Activated naive CD8-positive, alpha-beta T cell treated with anti-CD3 and anti-CD28 coated beads for 36 hours (primary cell): Measurements from ENCODE around the gene NR4A1. TPM values are rescaled to one million over a fixed set of nuclear protein-coding genes. Genes with fewer than 3 reads are reported as not detected.

Experiments
- DNase-seq: peaks from one replicate; pipeline ENCODE4 v3.0.0; 2021
- H3K27ac Mint-ChIP-seq: one replicate; pipeline ENCODE4 v1.8.0; 2022; ENCODE audit warnings: mild to moderate bottlenecking, moderate library complexity, mixed read lengths
- H3K27me3 Mint-ChIP-seq: one replicate; pipeline ENCODE4 v1.8.0; 2022; ENCODE audit warnings: mild to moderate bottlenecking, mixed read lengths
- H3K36me3 Mint-ChIP-seq: one replicate; pipeline ENCODE4 v1.8.0; 2021; ENCODE audit warnings: mild to moderate bottlenecking, mixed read lengths
- H3K4me1 Mint-ChIP-seq: one replicate; pipeline ENCODE4 v1.8.0; 2021; ENCODE audit warnings: mixed read lengths
- H3K4me3 Mint-ChIP-seq: one replicate; pipeline ENCODE4 v1.8.0; 2022; ENCODE audit warnings: mild to moderate bottlenecking, moderate library complexity, mixed read lengths
- H3K9me3 Mint-ChIP-seq: one replicate; pipeline ENCODE4 v1.8.0; 2022; ENCODE audit warnings: mixed read lengths
- total RNA-seq, 2 experiments: library from RNA; stranded (reverse); gene quantifications; one replicate each; pipeline ENCODE4 v1.2.3, GENCODE V29; 2021

Gene NR4A1
- total RNA-seq, 2 experiments from 2014 or later: 88.0 to 92.6 TPM

DNA sequence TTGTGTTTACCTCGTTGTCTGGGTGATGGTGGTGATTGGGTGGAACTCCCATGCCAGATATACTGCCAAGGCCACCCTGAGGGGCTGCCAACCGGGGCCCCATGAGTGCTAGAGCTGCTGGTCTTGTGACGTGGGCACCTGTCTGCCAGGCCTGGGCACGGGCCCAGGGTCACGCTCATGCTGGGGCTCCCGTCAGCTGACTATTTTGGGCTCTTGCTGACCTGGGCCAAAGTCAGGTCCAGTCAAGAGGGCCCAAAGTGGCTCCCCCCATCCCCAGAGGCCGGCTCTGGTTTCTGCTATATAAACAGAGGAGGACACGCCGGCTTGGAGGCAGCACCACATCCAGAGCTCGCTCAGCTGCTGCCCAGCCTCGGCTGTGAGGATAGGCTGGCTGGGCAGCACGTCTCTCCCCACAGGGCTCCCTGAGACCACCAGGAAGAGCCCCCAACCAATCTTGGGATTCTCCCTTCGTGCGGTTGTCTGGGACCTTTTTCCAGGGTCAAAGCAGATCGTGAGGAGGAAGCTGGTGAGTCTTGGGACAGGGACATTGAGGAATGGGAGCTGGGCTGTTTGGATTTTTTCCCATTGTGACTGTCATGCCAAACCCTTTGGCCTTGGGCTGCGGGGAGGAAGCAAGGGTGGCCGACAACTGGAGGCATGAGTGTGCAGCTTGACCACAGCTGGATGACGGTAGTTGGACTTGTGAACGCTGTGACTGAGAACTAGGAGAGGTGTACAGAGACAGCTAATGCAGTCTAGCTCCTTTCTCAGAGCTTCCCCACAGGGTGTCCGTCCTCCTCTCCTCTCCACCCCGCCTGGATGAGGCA lies 7.6 kb upstream of the NR4A1 start:
- H3K4me1 Mint-ChIP-seq: peaks cover 54% of the 10 kb centered on the region
- H3K27ac Mint-ChIP-seq: no peak overlapping the region
- no peak for DNase-seq
- no peak overlapping the region for H3K4me3 Mint-ChIP-seq
- H3K27me3 Mint-ChIP-seq: no peaks in the 10 kb centered on the region
- peaks cover 33% of the 10 kb centered on the region for H3K36me3 Mint-ChIP-seq
- no peaks in the 10 kb centered on the region for H3K9me3 Mint-ChIP-seq

DNA sequence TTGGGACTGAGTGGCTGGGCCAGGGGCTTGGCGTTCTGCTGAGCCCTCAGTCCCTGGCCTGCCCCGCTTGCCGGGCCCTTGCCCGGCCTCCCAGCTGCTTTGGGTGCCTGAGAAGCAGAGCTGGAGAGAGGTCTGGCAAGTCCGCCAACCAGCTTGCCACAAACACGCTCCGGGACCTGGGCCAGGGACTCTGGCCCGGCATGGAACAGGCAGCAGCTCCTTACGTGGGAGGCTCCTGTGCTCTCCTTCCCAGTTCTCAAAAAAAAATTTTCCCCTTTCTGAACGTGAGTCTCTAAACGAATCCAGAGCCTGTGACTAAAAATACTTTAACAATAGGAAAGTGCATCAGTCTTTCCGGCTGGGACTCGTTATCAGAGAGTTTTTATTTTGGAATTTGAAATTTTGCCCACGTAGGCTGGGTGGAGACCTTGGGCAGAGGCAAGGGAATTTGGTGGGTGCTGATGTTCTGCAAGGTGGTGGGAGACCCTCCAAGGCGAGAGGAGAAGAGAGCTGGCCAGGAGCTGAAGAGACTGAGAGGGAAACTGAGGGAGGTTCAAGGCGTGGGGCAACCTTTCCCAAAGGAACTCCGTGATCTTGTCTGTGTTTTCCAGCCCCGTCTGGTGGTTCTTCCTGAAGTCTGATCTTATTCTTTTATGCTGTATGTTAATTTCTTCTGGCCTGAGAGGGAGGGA lies 6.8 kb upstream of the NR4A1 start:
- H3K4me3 Mint-ChIP-seq: no peak overlapping the region
- peaks cover 49% of the 10 kb centered on the region for H3K4me1 Mint-ChIP-seq
- no peak for DNase-seq
- H3K27ac Mint-ChIP-seq: no peak overlapping the region
- no peaks in the 10 kb centered on the region for H3K27me3 Mint-ChIP-seq
- H3K36me3 Mint-ChIP-seq: peaks cover 31% of the 10 kb centered on the region
- no peaks in the 10 kb centered on the region for H3K9me3 Mint-ChIP-seq

DNA sequence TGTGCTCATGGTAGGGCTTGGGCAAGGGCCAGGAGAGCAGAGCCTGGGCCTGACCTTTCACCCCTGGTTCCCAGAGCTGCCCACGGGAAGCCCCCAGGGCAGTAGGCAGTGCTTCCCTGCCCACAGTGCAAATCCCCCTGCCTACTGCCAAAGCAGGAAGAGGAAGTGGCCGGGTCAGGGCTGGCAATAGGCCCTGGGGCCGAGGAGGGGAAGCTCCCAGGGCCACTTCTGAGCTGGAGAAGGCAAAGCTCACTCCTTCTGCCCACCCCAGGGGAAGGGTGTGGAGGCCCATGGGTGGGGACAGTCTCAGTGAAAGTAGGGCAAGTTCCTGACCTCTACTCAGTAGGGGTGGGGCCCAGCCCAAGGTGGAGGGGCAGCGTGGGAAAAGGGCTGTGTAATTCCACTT lies 5.4 kb upstream of the NR4A1 start:
- H3K4me3 Mint-ChIP-seq: no peak overlapping the region
- H3K9me3 Mint-ChIP-seq: no peaks in the 10 kb centered on the region
- H3K27me3 Mint-ChIP-seq: no peaks in the 10 kb centered on the region
- no peak for DNase-seq
- peaks cover 46% of the 10 kb centered on the region for H3K4me1 Mint-ChIP-seq
- peaks cover 24% of the 10 kb centered on the region for H3K36me3 Mint-ChIP-seq
- H3K27ac Mint-ChIP-seq: no peak overlapping the region

DNA sequence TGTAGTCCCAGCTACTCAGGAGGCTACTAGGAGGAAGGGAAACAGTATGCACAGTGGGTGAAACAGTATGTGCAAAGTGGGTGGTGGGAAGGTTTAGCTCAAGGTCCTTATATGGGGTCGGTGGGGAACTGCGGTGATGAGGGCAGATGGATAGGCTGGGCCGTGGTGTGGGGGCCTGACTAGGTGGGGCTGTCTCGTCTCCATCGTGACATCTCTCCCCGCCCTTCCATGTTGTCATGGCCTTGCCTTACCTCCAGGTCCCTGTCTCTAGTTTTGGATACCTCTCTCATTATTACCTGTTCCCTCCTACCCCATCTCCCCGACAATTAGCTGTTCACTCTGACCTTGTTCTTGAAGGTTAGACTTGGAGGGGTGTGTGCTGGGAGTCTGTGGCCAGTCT lies 4.4 kb upstream of the NR4A1 start:
- Mint-ChIP-seq H3K27me3 (no peaks in the 10 kb centered on the region), H3K9me3 (no peaks in the 10 kb centered on the region), H3K36me3 (peaks cover 25% of the 10 kb centered on the region), H3K4me1 (peaks cover 37% of the 10 kb centered on the region), H3K4me3 (no peak overlapping the region), H3K27ac (no peak overlapping the region)
- no peak for DNase-seq

DNA sequence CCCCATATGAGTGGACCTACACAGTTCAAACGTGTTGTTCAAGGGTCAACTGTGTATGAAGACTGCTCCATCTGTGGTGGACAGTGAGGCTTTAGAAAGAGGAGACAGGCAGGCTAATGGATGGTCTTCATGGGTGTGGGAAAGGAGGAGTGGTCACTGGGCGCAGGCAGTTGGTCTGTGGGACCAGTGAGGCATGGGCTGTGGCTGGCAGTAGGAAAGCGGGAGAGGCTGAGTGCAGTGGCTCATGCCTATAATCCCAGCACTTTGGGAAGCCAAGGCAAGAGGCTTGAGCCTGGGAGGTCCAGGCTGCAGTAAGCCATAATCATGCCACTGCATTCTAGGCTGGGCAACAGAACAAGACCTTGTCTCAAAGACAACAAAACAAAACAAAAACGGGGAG lies 2.0 kb upstream of the NR4A1 start:
- peaks cover 33% of the 10 kb centered on the region for H3K4me1 Mint-ChIP-seq
- H3K36me3 Mint-ChIP-seq: peaks cover 32% of the 10 kb centered on the region
- H3K27me3 Mint-ChIP-seq: no peaks in the 10 kb centered on the region
- peak overlapping the region; percentile 96 for H3K4me3 Mint-ChIP-seq
- no peak for DNase-seq
- no peak overlapping the region for H3K27ac Mint-ChIP-seq
- H3K9me3 Mint-ChIP-seq: no peaks in the 10 kb centered on the region

DNA sequence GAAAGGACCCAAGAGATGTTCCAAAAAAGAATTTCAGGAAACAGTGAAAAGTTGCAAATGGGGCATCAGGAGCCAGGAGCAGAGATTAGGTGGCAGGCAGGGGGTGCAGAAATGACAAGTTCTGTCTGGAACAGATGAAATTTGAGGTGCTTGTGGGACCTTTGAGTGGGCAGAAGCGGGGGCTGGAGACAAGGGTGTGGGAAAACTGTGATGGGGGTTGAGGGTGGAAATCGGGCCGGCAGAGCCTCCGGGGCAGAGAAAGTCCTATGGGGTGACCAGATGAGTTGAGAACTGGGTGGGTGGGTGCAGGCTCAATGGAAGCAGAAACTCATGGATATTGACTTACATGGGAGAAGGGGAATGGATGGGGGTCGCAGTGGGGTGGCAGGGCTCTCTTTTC lies 1.6 kb upstream of the NR4A1 start:
- H3K4me1 Mint-ChIP-seq: peaks cover 34% of the 10 kb centered on the region
- peaks cover 30% of the 10 kb centered on the region for H3K36me3 Mint-ChIP-seq
- H3K27ac Mint-ChIP-seq: peak overlapping the region; percentile 95
- no peaks in the 10 kb centered on the region for H3K27me3 Mint-ChIP-seq
- no peaks in the 10 kb centered on the region for H3K9me3 Mint-ChIP-seq
- peak overlapping the region; percentile 96 for H3K4me3 Mint-ChIP-seq
- no peak for DNase-seq

DNA sequence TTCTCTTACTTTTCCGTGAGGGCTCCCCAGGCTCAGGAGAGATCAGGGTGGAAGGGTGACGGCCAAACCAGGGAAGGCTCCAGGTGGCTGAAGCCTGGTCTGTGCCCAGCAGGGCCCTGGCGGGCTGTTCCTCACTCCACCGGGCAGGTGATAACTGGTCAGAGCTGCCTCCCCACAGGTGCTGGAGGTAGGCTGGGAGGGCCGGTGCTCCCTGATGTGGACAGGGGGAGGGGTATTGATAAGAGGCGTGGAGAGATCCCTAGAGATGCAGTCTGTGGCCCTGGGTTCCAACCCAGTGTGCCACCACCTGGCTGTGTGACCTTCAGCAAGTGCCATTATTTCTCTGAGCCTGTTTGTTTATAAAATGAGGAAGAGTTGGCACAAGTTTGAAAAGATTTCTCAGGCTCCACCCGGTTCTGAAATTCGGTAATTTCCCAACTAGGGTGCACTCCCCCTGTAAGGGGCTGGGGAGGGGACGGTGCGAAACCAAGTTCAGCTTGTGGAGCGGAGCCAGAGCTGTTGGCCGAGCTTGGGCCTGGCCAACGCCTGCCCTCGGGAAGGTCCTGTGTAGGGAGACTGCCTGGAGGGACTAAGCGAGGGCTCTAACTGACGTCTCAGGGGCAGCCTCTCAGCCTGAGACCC lies 1.0 kb upstream of the NR4A1 start:
- no peaks in the 10 kb centered on the region for H3K27me3 Mint-ChIP-seq

DNA sequence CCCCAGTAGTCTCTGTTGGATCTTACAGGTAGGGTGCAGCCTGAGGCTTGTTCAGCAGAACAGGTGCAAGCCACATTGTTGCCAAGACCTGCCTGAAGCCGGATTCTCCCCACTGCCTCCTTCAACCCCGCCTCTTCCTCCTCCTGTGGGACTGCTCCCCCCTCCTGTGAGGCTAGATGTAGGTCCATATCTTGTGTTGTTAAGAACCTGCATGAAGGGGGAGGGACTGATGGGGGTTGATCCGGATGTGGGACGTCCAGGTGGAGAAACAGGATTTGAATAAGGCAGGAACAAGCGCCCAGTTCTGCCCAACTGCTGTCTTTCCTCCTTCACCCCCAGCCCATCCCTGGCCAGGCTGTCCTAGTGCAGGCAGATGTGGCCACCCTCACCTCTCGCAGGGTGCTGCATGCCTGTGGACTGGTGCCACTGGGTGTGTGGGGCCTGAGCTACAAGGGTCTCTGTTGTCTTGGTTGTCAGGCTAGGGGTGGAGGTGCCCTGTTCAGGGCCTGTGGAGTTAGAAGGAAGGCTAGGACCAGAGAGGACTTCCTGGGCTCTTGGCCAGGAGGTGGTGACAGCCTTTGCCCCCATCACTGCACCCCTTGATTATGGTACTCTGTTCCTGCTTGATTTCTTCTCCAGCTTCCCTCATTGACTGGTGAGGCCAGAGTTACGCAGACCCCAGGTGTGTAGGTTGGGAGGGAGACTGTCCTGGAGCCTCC lies 1.4 kb downstream of the NR4A1 start:
- H3K4me3 Mint-ChIP-seq: peak overlapping the region; percentile 96
- DNase-seq: no peak
- peaks cover 28% of the 10 kb centered on the region for H3K4me1 Mint-ChIP-seq
- no peaks in the 10 kb centered on the region for H3K27me3 Mint-ChIP-seq
- peaks cover 36% of the 10 kb centered on the region for H3K36me3 Mint-ChIP-seq
- no peaks in the 10 kb centered on the region for H3K9me3 Mint-ChIP-seq
- H3K27ac Mint-ChIP-seq: peak overlapping the region; percentile 95

More for the DNA sequence above, 1.0 kb upstream of the NR4A1 start:
- DNase-seq: no peak
- Mint-ChIP-seq H3K4me1 (peaks cover 34% of the 10 kb centered on the region), H3K9me3 (no peaks in the 10 kb centered on the region), H3K4me3 (peak overlapping the region; percentile 96), H3K27ac (peak overlapping the region; percentile 95), H3K36me3 (peaks cover 30% of the 10 kb centered on the region)

DNA sequence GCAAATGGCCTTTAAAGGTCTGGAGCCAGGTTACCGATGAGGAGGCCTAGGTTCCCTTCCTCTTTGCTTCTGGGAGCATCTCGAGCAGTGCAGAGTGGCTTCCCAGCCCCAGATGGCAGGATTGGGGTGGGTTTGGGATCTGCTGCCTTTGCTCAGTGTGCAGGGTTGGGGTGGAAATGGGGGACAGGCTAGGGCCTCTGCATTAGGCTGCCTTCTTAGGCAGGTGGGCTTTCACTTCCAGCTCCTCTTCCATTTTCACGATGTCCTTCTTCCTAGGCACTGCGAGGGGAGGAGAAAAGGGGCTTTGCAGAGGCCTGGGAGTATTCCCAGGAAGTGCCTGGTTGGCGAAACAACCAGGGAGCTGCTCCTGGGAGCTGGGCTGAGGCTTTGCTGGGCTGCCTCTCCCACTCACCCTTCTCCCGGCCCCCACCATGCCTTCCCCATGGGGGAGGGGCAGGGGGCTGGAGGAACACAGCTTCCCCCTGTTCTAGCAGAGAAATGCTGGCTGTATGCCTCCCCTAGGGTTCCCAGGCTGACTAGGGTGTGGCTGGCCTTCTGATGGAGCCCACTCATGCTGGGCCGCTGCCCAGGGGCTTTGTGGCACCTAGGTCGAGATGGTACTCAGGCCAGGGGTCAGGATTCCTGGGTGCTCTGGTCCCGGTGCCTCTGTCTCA lies 2.4 kb downstream of the NR4A1 start:
- Mint-ChIP-seq H3K27ac (no peak overlapping the region), H3K4me1 (peaks cover 26% of the 10 kb centered on the region), H3K36me3 (peaks cover 34% of the 10 kb centered on the region), H3K4me3 (peak overlapping the region; percentile 96), H3K9me3 (no peaks in the 10 kb centered on the region), H3K27me3 (no peaks in the 10 kb centered on the region)
- DNase-seq: no peak

DNA sequence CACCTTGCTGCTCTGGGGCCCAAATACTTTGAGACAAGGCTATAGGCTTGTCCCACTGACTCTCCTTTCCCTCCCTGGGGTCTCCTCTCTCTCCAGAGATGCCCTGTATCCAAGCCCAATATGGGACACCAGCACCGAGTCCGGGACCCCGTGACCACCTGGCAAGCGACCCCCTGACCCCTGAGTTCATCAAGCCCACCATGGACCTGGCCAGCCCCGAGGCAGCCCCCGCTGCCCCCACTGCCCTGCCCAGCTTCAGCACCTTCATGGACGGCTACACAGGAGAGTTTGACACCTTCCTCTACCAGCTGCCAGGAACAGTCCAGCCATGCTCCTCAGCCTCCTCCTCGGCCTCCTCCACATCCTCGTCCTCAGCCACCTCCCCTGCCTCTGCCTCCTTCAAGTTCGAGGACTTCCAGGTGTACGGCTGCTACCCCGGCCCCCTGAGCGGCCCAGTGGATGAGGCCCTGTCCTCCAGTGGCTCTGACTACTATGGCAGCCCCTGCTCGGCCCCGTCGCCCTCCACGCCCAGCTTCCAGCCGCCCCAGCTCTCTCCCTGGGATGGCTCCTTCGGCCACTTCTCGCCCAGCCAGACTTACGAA lies 3.1 kb downstream of the NR4A1 start:
- no peak for DNase-seq
- Mint-ChIP-seq H3K27me3 (no peaks in the 10 kb centered on the region), H3K9me3 (no peaks in the 10 kb centered on the region), H3K27ac (no peak overlapping the region), H3K4me1 (peaks cover 24% of the 10 kb centered on the region), H3K36me3 (peaks cover 34% of the 10 kb centered on the region), H3K4me3 (peak overlapping the region; percentile 47)

DNA sequence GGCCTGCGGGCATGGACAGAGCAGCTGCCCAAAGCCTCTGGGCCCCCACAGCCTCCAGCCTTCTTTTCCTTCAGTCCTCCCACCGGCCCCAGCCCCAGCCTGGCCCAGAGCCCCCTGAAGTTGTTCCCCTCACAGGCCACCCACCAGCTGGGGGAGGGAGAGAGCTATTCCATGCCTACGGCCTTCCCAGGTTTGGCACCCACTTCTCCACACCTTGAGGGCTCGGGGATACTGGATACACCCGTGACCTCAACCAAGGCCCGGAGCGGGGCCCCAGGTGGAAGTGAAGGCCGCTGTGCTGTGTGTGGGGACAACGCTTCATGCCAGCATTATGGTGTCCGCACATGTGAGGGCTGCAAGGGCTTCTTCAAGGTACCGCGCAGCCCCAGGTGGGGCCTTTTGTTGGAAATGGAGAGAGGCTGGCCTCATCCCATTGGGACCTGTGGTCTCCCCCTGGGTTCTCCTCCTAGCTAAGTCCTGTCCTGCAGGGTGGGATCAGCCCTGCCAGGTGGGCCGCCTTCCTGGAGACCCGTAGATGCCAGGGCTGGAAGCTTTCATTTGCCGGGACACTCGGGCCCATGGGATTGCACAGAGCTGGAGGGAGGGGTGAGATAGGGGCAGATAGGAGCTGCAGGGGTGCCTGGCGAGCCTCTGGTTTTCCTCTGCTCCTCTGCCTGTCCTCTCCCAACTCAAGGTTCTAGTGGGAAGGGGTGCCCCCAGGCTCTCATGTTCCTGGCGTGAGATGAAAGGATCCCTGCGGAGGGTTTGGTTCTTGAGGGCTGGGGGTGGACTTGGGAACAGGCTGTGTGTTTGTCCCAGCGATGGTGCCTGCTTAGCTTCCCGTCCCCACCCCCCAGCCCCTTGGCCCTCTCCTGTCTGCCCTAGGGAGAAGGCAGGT lies 3.8 kb downstream of the NR4A1 start:
- H3K4me3 Mint-ChIP-seq: no peak overlapping the region
- peaks cover 16% of the 10 kb centered on the region for H3K4me1 Mint-ChIP-seq
- no peaks in the 10 kb centered on the region for H3K9me3 Mint-ChIP-seq
- DNase-seq: no peak
- H3K27ac Mint-ChIP-seq: no peak overlapping the region
- peaks cover 37% of the 10 kb centered on the region for H3K36me3 Mint-ChIP-seq
- H3K27me3 Mint-ChIP-seq: no peaks in the 10 kb centered on the region

DNA sequence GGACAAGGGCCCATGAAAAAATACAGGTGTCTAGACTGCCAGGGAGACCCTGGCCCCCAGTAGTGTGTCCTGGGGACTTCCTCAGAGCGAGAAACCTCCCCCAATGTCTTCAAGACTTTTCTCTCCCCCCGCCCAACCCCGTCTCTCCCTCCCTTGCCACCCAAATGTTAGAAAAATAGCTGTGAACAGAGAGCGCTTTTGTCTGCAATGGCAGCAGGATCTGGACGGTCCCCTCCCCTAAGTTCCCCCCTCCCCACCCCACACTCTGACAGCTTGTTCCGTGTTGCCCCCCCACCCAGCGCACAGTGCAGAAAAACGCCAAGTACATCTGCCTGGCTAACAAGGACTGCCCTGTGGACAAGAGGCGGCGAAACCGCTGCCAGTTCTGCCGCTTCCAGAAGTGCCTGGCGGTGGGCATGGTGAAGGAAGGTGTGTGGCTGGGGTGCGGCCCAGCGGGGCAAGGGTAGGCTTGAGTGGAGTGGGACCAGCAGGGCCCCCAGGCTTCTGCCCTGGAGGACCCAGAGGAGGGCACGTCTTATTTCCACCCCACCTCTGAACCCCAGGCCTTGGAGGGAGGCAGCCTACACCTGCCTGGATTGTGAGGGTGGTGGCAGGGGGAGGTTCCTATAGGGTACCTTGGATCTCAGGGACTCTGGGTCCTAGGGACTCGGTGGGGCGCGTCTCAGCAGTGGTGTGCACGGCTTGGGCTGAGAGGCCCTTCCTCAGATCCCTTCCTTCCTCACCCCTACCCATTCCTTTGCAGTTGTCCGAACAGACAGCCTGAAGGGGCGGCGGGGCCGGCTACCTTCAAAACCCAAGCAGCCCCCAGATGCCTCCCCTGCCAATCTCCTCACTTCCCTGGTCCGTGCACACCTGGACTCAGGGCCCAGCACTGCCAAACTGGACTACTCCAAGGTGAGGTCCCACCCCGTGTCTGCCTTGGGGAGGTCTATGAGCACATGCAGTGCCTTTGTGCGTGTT lies 4.8 kb downstream of the NR4A1 start:
- Mint-ChIP-seq H3K9me3 (no peaks in the 10 kb centered on the region), H3K27ac (no peak overlapping the region), H3K36me3 (peaks cover 37% of the 10 kb centered on the region), H3K4me3 (no peak overlapping the region), H3K4me1 (peaks cover 12% of the 10 kb centered on the region), H3K27me3 (no peaks in the 10 kb centered on the region)
- no peak for DNase-seq
